GM13976 (cell line): ENCODE data around the gene FXYD7.

Source experiments
- DNase-seq: peaks from one replicate; pipeline ENCODE4 v3.0.0; 2012; ENCODE audit warnings: low spot score
- in situ Hi-C: fragments of 300-500 bp; cut with MboI; formaldehyde crosslinking; loops from one replicate; pipeline ENCODE4 v1.12.0; 2022; ENCODE audit warnings: low sequenced_read_pairs, mixed read lengths, inconsistent platforms; ENCODE audit not compliant: unreplicated experiment
- TF ChIP-seq, protein P1 (sequence below): IDR thresholded peaks from 2 replicates; pipeline ENCODE4 v1.5.1; 2012; ENCODE audit warnings: borderline replicate concordance, mild to moderate bottlenecking; ENCODE audit not compliant: insufficient read depth; ENCODE audit errors: extremely low read depth, missing control alignments, control extremely low read depth

FXYD7 gene

DNA sequence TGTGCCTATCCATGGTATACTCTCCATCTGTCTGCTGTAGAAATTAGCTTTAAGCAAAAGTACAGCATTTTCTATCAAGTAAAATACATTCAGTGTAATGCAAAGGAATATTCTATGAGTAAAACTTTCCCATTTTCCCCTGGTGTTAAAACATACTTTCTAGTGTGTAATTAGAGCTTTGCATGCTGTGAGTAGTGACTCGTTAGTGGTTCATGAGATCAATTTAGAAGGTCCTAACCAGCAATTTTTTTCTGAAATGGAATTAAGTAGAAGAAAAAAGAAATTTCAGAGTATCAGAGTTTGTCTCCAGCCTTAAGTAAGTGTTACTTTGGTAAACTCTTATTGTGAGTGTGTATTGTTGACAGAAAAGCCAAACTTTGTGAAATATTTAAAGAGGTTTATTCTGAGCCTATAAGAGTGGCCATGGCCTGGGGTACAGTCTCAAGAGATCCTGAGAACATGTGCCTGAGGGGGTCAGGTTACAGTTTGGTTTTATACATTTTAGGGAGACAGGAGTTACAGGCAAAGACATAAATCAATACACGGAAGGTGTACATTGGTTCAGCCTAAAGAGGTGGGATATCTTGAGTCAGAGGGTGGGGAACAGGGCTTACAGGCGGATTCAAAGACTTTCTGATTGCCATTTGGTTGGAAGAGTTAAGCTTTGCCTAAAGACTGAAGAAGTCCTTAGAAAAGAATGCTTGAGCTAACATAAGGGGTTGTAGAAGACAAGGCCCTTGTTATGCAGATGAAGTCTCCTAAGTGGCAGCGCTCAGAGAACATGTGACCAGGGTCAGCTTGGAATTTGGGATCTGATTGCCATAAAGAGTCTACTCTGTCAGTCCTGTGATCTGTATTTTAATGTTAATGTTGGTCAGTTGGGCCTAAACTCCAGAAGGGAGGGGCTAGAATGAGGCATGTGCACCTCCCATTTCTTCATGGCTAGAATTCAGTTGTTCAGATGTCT is 60.0 kb downstream of the FXYD7 start:
- TF ChIP-seq, protein P1, sequence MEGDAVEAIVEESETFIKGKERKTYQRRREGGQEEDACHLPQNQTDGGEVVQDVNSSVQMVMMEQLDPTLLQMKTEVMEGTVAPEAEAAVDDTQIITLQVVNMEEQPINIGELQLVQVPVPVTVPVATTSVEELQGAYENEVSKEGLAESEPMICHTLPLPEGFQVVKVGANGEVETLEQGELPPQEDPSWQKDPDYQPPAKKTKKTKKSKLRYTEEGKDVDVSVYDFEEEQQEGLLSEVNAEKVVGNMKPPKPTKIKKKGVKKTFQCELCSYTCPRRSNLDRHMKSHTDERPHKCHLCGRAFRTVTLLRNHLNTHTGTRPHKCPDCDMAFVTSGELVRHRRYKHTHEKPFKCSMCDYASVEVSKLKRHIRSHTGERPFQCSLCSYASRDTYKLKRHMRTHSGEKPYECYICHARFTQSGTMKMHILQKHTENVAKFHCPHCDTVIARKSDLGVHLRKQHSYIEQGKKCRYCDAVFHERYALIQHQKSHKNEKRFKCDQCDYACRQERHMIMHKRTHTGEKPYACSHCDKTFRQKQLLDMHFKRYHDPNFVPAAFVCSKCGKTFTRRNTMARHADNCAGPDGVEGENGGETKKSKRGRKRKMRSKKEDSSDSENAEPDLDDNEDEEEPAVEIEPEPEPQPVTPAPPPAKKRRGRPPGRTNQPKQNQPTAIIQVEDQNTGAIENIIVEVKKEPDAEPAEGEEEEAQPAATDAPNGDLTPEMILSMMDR: no peak
- DNase-seq: no peak
- in situ Hi-C loops: no loop called here
